H1 (cell line): ENCODE results near the gene PHACTR2. TPM values are rescaled to one million over a fixed set of nuclear protein-coding genes. Genes with fewer than 3 reads are reported as not detected.
A peak's percentile ranks its signal among the peaks of the same experiment; 100 is the strongest.

Source experiments
- CHD7 ChIP-seq: fragments of 300-600 bp; sonication (generic); IDR thresholded peaks from 2 replicates; pipeline ENCODE4 v1.7.1; 2012; ENCODE audit warnings: low read length, moderate library complexity, mild to moderate bottlenecking, inconsistent platforms; ENCODE audit not compliant: insufficient replicate concordance
- HDAC6 ChIP-seq: IDR thresholded peaks from one replicate; pipeline ENCODE4 v1.7.1; 2012; ENCODE audit warnings: low read depth, mild to moderate bottlenecking, inconsistent platforms, low read length, moderate library complexity
- KDM1A ChIP-seq: fragments of 200-600, 300-600 bp; sonication (generic); IDR thresholded peaks from 2 replicates; pipeline ENCODE4 v1.7.1; 2016; ENCODE audit warnings: mild to moderate bottlenecking, low read length, borderline replicate concordance
- RXRA ChIP-seq: IDR thresholded peaks from 2 replicates; pipeline ENCODE4 v1.6.1; 2011; ENCODE audit warnings: low read depth, mild to moderate bottlenecking, low read length, moderate library complexity; ENCODE audit not compliant: insufficient read depth
- SP4 ChIP-seq: IDR thresholded peaks from 2 replicates; pipeline ENCODE4 v1.6.1; 2012; ENCODE audit warnings: low read length, inconsistent platforms
- YY1 ChIP-seq: IDR thresholded peaks from 2 replicates; pipeline ENCODE4 v1.6.1; 2011; ENCODE audit warnings: low read depth, mild to moderate bottlenecking, low read length
- polyA plus RNA-seq, 7 experiments: library from polyadenylated mRNA; depleted of rRNA in 3 of 7; stranded (reverse) in 5 of 7; unstranded in 2 of 7; fragments of >200 nt in 5 of 7; fragments of 200-250 nt in 2 of 7; gene quantifications; 1 replicate in 5 of 7; 2 replicates in 1 of 7; 4 replicates in 1 of 7; pipeline versions ENCODE4 v1.2.1 to v1.2.3, GENCODE V29; 2011 to 2013; ENCODE audit warnings: missing spikeins in 2 of 7, mixed read lengths in 2 of 7
- total RNA-seq: library from RNA; stranded (reverse); fragmentation: NEBNext Ultra II Directional; extraction: Animal tissue kit (Norgen Biotek cat#: 25700); gene quantifications from 2 replicates; pipeline ENCODE4 v1.2.1, GENCODE V29; 2021

The PHACTR2 gene
- total and polyA plus RNA-seq, 2 of the 8 experiments (the other 6 are each of a cell fraction or from before 2014, with no cell fraction given) = 16.9 to 131 TPM

DNA sequence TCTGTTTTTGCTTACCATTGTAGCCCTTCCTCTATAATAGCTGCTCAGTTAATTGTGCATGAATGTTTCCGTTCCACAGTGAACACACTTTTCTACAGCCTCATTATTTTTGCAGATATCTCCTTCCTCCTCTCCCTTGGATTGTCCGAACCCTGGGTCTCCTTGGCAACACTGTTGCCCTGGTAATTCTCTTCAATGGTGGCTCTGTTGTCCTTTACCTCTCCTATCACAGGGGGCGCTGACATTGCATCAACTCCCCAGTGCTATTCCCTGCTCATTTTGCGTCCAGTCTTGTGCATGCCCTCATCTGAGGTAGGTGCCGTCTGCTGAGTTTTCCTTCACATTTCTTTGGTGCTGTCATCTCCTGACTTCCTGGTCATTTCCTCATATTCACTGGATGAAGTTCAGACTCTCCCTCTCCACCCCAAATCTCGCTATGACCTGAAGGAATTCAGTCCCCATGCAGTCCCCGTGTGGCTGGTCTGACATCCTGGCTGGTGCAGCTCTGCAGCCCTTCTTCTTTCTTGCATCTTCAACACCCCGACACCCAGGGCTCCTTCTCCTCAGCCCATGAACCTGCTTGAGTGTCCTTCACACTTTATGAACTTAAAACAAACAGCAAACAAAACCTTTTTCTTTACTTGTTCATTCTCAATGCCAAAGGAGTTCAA, 21.1 kb downstream of the PHACTR2 start (continued):
- TF ChIP-seq CHD7 (no peak), SP4 (no peak), RXRA (no peak), YY1 (peak; percentile 60; the same call in 1 of the 2 replicates), HDAC6 (no peak), KDM1A (no peak)
